ENCODE results near the gene PHLPP1.

The PHLPP1 gene

DNA sequence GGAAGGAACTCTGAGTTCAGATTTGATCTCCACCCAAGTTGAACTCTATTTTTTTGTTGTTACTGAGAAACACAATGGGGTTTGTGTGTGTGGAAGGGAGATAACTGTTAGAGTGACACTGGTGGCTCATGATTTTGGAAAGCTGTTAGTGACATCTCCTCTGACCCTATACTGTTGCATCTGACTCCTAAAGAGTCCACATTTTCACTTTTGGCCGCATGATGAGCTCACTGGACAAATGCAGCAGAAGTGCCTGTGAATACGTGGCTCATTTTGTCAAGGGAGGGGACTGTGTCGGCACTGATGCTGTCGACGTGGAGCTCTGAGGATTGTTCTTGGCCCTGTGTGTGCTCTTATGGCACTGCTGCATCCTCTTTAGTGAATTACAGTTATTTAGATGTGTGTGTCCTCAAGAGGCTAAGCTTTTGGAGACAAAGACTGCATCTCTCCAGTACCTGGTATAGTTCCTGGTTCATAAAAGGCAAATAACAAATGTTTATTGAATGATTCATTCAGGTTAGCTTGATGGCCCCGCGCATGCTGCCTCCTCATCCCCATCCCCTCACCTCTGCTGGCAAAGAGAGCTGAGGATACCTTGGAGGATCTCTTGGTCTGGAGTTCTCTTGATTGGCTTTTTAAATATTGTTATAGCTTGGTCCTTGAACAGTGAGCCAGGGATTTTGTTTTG is 135.4 kb downstream of the PHLPP1 start:
- DNase-seq (ENCODE audit: low spot score): no peak

GRCh38 chr18:62852851-62853250 is 137.5 kb downstream of the PHLPP1 start:
- DNase-seq (ENCODE audit: low spot score): no peak

DNA sequence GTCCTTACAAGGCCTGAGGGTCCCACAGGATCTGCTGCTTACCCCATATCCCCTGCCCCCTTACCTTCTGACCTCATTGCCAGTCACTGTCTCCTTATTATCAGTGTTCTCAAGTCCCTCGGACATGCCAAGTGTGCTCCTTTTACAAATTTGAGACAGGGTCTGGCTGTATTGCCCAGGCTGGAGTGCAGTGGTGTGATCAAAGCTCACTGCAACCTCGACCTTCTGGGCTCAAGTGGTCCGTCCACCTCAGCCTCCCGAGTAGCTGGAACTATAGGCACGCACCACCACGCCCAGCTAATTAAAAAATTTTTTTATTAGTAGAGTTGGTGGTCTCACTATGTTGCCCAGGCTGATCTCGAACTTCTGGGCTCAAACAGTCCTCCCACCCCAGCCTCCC is 141.0 kb downstream of the PHLPP1 start:
- DNase-seq (ENCODE audit: low spot score): no peak

DNA sequence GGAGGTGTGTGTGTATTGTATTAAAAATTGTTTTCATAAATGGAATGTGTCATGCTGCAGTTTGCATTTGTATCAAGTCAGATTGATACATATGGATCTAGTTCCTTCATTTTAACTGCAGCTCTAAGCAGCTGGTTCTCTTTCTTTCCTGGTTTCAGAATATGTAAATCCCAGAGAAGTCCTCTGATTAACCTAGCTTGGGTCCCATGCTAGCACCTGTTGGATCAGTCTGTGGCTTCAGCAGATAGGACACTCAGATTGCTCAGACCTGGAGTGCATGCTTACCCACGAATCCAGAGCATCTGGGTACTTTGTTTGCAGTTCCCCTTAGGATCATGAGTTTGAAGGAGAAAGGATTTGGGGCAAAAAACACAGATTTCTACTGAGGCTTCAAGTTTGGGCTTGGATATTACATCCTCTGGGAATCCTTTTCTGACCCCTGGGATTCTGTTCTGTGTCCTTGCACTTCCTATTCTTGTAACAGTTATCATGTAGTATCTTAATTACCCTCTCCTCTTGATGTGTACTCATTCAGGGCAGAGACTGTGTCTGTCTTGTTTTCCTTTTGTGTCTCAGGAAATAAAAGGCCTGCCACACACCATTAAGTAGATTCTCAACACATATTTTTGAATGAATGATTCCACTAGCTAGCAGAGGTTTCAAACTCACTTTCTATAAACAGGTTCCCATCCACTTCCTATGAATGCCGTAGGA is 142.1 kb downstream of the PHLPP1 start:
- no peak for DNase-seq (ENCODE audit: low spot score)

DNA sequence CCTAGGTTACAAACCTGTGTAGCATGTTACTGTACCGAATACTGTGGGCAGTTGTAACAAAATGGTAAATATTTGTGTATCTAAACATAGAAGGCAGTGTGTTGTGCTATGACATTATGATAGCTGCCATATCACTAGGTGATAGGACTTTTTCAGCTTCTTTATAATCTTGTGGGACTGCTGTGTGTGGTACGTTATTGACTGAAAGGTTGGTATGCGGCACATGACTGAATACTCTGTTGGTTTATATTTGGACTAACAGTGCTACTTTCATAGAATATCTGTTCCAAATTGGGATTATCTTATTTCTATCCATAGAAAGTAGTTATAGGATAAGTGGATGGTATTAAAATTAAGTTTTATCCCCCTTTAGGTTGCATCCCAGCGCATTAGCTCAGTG is 144.7 kb downstream of the PHLPP1 start:
- no peak for DNase-seq (ENCODE audit: low spot score)

DNA sequence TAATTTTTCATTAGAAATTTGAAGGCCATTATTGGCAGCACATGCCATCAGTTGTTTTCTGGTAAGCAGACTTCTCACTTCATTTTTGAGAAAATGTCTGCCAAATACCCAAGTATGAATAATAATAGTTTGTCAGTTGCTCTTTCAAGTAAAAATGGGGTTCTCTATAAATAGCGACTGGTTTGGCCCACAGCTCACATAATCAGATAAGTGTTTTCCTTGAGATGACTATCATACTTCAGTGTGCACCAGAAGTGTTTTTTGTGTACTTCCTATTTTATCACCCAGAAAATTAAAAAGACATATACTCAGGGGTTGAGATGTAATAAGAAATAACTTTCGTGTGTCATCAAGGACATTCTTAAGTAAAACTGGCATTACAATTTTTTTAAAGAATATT is 147.1 kb downstream of the PHLPP1 start:
- no peak for DNase-seq (ENCODE audit: low spot score)

- no peak for DNase-seq (ENCODE audit: low spot score)
Measured at GRCh38 chr18:62863579-62864001, 148.2 kb downstream of the PHLPP1 start.

- DNase-seq (ENCODE audit: low spot score): no peak
Measured at GRCh38 chr18:62865498-62865897, 150.2 kb downstream of the PHLPP1 start.

DNA sequence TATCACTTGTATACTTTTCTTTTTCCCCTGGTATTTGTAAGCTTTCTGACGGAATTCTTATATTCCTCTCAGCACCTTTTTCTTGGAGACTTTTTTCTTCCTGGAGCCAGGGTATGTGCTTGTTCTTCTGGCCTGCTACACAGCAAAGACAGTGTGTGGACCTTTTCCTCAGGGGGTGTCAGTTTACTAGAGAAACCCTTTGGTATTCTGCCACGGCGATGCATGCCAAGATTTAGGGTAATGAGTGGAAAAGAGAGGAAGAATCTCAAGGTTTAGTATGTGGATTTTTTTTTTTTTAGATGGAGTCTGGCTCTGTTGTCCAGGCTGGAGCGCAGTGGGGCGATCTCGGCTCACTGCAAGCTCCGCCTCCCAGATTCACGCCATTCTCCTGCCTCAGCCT is 152.2 kb downstream of the PHLPP1 start:
- DNase-seq (ENCODE audit: low spot score): no peak

DNA sequence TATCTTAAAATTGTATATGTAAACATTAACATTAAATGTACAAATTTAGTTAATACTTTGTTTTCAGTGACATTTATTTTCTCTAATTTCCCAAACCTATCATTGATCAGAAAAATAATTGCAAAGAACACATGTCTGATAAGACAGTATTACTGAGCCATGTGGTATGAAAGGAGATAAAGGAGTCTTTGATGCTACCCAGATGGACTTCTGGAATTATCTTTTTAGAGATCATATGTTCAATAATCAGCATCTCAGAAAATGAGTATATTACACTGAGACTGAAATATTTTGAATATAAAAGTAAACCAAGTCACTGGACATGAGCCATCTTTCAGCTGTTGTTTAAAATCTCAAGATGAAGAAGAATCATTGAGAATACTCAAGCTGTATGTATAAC is 153.3 kb downstream of the PHLPP1 start:
- no peak for DNase-seq (ENCODE audit: low spot score)

- DNase-seq (ENCODE audit: low spot score): no peak
Measured at GRCh38 chr18:62870643-62871042, 155.3 kb downstream of the PHLPP1 start.

DNA sequence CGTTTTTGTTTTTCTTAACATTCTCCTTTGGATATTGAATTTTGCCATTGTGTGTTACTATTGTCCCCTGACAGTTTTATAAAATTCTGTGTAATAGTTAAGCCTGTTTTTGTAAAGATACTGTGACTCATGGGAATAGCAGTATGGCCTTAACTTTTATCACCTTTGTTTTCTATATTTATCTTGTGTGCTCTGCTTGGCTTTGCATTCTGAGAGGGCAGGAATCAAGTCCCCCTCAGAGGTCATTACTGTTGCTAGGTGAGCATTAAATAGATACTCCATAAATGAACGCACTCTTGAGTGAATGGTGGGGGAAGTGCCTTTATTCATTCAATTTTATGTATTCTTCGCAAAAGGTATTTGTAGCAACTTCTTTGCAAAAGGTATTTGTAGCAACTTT is 160.0 kb downstream of the PHLPP1 start:
- no peak for DNase-seq (ENCODE audit: low spot score)

- no peak for DNase-seq (ENCODE audit: low spot score)
Measured at GRCh38 chr18:62876111-62876510, 160.8 kb downstream of the PHLPP1 start.

DNA sequence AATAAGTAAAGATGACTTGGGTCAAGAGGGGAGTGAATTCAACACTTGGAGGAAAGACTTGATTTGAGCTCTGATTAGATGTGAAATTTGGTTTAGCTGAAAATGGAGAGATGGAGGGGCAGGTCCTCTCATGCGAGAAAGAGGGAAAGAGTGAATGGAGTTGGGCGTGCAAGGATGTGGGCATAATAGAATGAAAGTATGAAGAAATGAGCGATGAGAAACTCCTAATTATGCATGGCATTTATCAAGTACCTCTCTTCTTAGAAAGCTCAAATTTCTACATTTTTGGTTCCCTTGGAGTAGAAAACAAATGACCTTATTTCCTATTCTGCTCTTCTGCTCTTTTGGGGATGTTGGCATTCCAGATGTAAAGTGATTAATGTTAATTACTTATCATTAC is 161.5 kb downstream of the PHLPP1 start:
- no peak for DNase-seq (ENCODE audit: low spot score)

- DNase-seq (ENCODE audit: low spot score): no peak
Measured at GRCh38 chr18:62877411-62878221, 162.3 kb downstream of the PHLPP1 start.

- DNase-seq (ENCODE audit: low spot score): no peak
Measured at GRCh38 chr18:62878305-62878704, 163.0 kb downstream of the PHLPP1 start.

DNA sequence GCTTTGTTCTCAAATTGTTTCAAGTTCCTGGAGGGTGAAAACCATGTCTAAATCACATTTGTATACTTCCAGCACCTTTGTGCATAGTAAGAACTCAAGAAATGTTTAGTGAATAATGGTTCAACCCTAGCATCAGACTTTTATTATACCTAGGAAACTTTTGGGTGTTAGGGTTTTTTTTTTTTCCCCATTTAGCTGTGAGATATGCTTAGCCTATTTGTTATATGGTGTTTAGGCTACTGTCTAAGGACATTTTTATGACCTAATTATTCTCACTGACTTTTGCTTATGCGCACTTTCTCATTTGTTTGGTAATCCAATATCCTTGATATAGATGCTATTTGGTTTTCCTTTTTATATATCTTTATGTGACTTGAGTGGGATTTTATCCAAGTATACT is 164.7 kb downstream of the PHLPP1 start:
- no peak for DNase-seq (ENCODE audit: low spot score)

DNA sequence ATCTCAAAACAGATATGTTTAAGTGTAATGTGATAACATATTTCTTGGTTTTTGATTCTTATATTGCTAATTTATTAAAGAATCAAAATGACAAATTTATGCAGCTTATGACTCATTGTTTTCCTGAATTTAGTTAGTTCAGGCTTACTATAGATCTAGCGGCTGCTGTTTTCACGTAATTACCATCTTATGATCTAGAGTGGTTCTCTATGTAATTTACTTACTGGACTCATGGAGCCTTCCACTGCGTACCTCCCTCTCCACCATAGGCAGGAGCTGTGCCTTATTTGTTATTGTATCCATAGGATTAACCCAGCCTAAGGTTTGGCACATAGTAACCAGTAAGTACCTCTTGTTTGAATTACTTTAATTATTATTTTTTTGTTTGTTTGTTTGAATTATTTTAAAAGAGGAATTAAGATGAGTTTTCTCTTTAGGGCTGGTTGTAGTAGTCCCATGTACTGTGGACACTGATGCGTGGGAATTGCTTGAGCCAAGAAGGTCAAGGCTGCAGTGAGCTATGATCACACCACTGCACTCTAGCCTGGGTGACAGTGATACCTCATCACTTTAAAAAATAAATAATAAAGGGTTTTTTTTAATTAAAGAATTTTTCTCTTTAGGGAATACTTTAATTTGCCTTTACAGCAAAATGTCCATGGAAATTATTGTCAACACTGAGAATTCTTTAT is 165.5 kb downstream of the PHLPP1 start:
- DNase-seq (ENCODE audit: low spot score): no peak

GRCh38 chr18:62881509-62882016 is 166.2 kb downstream of the PHLPP1 start:
- no peak for DNase-seq (ENCODE audit: low spot score)

- DNase-seq (ENCODE audit: low spot score): no peak
Measured at GRCh38 chr18:62883937-62884735, 168.8 kb downstream of the PHLPP1 start.

DNA sequence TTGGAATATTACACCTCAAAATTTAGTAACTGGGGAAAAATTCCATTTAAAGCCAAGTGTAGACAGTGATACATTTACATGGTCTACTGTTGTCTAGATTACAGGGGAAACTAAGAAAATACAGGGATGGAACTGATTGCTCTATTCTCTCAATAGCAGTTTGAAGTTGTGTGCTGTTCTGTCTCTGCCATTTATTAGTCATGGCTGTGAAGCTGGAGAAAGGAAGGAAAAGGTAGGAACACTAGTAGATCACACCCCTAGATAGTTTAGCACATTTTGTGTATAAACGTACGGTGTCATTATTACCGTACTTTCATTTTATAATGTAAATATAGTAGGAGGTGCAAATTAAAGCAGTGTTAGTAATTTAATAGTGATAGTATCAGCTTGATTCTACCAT is 170.5 kb downstream of the PHLPP1 start:
- no peak for DNase-seq (ENCODE audit: low spot score)

Measured in hematopoietic multipotent progenitor cell treated with erythropoietin and hydrocortisone succinate and interleukin-3 and kit ligand, for 17 days (in vitro differentiated cells).